ENCODE results near the gene ABCA13. TPM values are rescaled to one million over a fixed set of nuclear protein-coding genes. Genes with fewer than 3 reads are reported as not detected.

ABCA13 gene, protein sequence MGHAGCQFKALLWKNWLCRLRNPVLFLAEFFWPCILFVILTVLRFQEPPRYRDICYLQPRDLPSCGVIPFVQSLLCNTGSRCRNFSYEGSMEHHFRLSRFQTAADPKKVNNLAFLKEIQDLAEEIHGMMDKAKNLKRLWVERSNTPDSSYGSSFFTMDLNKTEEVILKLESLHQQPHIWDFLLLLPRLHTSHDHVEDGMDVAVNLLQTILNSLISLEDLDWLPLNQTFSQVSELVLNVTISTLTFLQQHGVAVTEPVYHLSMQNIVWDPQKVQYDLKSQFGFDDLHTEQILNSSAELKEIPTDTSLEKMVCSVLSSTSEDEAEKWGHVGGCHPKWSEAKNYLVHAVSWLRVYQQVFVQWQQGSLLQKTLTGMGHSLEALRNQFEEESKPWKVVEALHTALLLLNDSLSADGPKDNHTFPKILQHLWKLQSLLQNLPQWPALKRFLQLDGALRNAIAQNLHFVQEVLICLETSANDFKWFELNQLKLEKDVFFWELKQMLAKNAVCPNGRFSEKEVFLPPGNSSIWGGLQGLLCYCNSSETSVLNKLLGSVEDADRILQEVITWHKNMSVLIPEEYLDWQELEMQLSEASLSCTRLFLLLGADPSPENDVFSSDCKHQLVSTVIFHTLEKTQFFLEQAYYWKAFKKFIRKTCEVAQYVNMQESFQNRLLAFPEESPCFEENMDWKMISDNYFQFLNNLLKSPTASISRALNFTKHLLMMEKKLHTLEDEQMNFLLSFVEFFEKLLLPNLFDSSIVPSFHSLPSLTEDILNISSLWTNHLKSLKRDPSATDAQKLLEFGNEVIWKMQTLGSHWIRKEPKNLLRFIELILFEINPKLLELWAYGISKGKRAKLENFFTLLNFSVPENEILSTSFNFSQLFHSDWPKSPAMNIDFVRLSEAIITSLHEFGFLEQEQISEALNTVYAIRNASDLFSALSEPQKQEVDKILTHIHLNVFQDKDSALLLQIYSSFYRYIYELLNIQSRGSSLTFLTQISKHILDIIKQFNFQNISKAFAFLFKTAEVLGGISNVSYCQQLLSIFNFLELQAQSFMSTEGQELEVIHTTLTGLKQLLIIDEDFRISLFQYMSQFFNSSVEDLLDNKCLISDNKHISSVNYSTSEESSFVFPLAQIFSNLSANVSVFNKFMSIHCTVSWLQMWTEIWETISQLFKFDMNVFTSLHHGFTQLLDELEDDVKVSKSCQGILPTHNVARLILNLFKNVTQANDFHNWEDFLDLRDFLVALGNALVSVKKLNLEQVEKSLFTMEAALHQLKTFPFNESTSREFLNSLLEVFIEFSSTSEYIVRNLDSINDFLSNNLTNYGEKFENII (N-terminal part only)
- 0.07 and 0.12 TPM in 2 replicates for total RNA-seq
- long read RNA-seq: 0 reads

DNA sequence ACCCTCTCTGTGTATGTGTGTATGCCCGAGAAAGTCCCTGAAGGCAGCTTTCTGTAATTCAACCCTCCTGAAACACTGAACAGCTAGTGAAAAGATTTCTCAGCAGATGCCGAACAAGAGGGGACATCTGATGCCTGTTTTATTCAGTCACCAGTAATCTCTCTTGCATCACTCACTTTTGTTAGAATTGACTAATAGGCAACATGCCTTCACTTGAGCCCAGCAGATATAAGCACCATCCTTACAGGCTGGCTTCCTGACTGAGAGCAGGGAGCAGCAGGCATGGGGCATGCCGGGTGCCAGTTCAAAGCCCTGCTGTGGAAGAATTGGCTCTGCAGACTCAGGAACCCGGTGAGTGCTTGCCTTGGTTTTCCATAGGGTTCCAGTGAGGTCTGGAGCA lies at the start of gene ABCA13:
TSS of gene ABCA13 (plus strand) at position 257 of the 400 bp plus-strand sequence. CDS start at position 283, 26 bp downstream.
- Mint-ChIP-seq H3K4me1 (ENCODE audit: low read depth) (no peaks in the 10 kb centered on the region), H3K36me3 (ENCODE audit: insufficient read depth) (no peaks in the 10 kb centered on the region), H3K27me3 (no peaks in the 10 kb centered on the region), H3K9me3 (ENCODE audit: low read depth) (peaks cover 8% of the 10 kb centered on the region), H3K4me3 (ENCODE audit: low read depth) (no peak within 1 kb of the TSS), H3K27ac (no peak within 1 kb of the TSS)
- no peak for DNase-seq (ENCODE audit: low spot score, unreplicated experiment)
- TF ChIP-seq, protein P1, sequence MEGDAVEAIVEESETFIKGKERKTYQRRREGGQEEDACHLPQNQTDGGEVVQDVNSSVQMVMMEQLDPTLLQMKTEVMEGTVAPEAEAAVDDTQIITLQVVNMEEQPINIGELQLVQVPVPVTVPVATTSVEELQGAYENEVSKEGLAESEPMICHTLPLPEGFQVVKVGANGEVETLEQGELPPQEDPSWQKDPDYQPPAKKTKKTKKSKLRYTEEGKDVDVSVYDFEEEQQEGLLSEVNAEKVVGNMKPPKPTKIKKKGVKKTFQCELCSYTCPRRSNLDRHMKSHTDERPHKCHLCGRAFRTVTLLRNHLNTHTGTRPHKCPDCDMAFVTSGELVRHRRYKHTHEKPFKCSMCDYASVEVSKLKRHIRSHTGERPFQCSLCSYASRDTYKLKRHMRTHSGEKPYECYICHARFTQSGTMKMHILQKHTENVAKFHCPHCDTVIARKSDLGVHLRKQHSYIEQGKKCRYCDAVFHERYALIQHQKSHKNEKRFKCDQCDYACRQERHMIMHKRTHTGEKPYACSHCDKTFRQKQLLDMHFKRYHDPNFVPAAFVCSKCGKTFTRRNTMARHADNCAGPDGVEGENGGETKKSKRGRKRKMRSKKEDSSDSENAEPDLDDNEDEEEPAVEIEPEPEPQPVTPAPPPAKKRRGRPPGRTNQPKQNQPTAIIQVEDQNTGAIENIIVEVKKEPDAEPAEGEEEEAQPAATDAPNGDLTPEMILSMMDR (IDR thresholded peaks at IDR 0.05; ENCODE audit: unreplicated experiment): no peak

DNA sequence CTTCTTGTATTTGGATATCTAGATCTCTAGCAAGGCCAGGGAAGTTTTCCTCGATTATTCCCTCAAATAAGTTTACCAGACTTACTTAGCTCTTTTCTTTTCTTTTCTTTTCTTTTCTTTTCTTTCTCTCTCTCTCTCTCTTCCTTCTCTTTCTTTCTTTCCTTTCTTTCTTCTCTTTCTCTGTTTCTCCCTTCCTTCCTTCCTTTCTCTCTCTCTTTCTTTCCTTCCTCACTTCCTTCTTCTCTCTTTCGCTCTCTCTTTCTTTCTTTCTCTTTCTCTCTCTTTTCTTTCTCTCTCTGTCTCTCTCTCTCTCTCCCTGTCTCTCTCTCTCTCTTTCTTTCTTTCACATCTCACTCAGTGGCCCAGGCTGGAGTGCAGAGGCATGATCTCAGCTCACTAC lies 45.2 kb upstream of the ABCA13 start:
- H3K27me3 Mint-ChIP-seq: no peaks in the 10 kb centered on the region
- DNase-seq (ENCODE audit: low spot score, unreplicated experiment): no peak
- H3K4me3 Mint-ChIP-seq (ENCODE audit: low read depth): no peak overlapping the region
- TF ChIP-seq, protein P1 (IDR thresholded peaks at IDR 0.05; ENCODE audit: unreplicated experiment): no peak
- peaks cover 27% of the 10 kb centered on the region for H3K9me3 Mint-ChIP-seq (ENCODE audit: low read depth)
- no peaks in the 10 kb centered on the region for H3K36me3 Mint-ChIP-seq (ENCODE audit: insufficient read depth)
- no peak overlapping the region for H3K27ac Mint-ChIP-seq
- no peaks in the 10 kb centered on the region for H3K4me1 Mint-ChIP-seq (ENCODE audit: low read depth)

DNA sequence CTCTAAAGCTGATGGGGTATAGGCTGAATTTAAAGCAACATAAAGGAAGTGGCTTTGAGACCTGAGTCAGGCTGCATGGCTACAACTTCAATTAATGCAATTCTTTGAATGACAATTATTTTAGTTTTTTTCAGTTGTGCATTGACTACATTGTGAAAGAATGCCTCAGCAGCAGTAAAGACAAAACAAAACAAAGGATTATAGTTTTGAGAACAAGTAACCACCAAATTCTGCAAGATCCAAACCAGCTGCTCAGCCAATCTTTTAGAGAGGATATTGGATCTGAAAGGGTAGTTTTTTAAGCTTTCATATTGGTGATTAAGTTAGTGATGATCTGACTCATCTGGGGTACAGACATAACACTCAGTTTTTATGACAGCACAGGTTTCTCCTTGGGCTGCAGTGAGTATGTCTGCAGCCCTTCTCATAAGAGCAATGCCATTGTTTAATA lies 40.6 kb upstream of the ABCA13 start:
- DNase-seq (ENCODE audit: low spot score, unreplicated experiment): no peak
- H3K4me1 Mint-ChIP-seq (ENCODE audit: low read depth): no peaks in the 10 kb centered on the region
- no peaks in the 10 kb centered on the region for H3K27me3 Mint-ChIP-seq
- no peak overlapping the region for H3K4me3 Mint-ChIP-seq (ENCODE audit: low read depth)
- H3K36me3 Mint-ChIP-seq (ENCODE audit: insufficient read depth): no peaks in the 10 kb centered on the region
- H3K9me3 Mint-ChIP-seq (ENCODE audit: low read depth): no peaks in the 10 kb centered on the region
- H3K27ac Mint-ChIP-seq: no peak overlapping the region
- TF ChIP-seq, protein P1 (IDR thresholded peaks at IDR 0.05; ENCODE audit: unreplicated experiment): no peak

DNA sequence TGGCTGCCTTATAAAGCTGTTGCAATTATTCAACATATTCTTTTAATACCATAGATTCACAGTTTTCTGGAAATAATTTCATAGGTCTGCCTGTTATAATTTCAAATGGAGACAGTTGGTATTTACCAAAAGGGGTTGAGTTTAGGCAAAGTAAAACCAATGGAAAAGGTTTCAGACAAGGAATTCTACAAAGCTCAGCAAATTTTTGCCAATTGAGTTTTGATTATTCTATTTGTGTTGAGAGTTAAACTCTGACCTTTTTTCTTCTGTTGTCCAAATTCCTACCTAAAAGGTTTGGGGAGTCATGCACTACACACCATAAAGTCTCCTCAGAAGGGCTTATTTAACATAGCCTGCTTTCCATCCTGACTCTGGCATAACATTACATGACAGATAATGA lies 38.5 kb upstream of the ABCA13 start:
- no peak overlapping the region for H3K4me3 Mint-ChIP-seq (ENCODE audit: low read depth)
- H3K27me3 Mint-ChIP-seq: no peaks in the 10 kb centered on the region
- no peak overlapping the region for H3K27ac Mint-ChIP-seq
- no peaks in the 10 kb centered on the region for H3K36me3 Mint-ChIP-seq (ENCODE audit: insufficient read depth)
- H3K9me3 Mint-ChIP-seq (ENCODE audit: low read depth): no peaks in the 10 kb centered on the region
- DNase-seq (ENCODE audit: low spot score, unreplicated experiment): no peak
- TF ChIP-seq, protein P1 (IDR thresholded peaks at IDR 0.05; ENCODE audit: unreplicated experiment): no peak
- no peaks in the 10 kb centered on the region for H3K4me1 Mint-ChIP-seq (ENCODE audit: low read depth)
